LNCaP clone FGC (cell line): ENCODE data around the gene OR5AR1.

Experiments
- DNase-seq: peaks from one replicate; pipeline ENCODE4 v3.0.0-alpha.2; 2011; ENCODE audit warnings: low read depth
- H3K4me3 ChIP-seq: 2 replicates; pipeline ENCODE4 v1.5.1; 2011; ENCODE audit warnings: mild to moderate bottlenecking, low read depth, low read length, control low read depth
- TF ChIP-seq, protein P1 (sequence below): IDR thresholded peaks from 2 replicates; pipeline ENCODE4 v1.5.1; 2012; ENCODE audit warnings: mild to moderate bottlenecking; ENCODE audit not compliant: control insufficient read depth, insufficient read depth; ENCODE audit errors: extremely low read depth

The OR5AR1 gene

DNA sequence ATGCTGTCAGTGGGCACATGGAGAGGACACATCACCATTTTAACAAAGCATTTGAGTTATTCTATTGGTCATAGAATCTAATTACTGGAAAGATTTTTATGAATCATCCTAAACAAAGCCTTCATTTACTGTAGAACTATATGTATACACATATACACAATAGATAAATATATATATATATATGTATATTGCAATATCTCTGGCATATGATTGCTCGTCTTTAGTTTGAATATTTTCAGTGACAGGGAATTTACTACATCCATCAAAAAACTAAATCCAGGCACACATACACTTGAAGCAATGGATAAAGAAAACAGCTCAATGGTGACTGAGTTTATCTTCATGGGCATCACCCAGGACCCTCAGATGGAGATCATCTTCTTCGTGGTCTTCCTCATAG, at the start of gene OR5AR1:
Gene OR5AR1, plus strand, starts transcription at position 301 of the 400 bp plus-strand sequence. Its CDS starts 0 bp downstream, at position 301.
- no peak for DNase-seq
- TF ChIP-seq, protein P1, sequence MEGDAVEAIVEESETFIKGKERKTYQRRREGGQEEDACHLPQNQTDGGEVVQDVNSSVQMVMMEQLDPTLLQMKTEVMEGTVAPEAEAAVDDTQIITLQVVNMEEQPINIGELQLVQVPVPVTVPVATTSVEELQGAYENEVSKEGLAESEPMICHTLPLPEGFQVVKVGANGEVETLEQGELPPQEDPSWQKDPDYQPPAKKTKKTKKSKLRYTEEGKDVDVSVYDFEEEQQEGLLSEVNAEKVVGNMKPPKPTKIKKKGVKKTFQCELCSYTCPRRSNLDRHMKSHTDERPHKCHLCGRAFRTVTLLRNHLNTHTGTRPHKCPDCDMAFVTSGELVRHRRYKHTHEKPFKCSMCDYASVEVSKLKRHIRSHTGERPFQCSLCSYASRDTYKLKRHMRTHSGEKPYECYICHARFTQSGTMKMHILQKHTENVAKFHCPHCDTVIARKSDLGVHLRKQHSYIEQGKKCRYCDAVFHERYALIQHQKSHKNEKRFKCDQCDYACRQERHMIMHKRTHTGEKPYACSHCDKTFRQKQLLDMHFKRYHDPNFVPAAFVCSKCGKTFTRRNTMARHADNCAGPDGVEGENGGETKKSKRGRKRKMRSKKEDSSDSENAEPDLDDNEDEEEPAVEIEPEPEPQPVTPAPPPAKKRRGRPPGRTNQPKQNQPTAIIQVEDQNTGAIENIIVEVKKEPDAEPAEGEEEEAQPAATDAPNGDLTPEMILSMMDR = no peak
- no peak within 1 kb of the TSS for H3K4me3 ChIP-seq

DNA sequence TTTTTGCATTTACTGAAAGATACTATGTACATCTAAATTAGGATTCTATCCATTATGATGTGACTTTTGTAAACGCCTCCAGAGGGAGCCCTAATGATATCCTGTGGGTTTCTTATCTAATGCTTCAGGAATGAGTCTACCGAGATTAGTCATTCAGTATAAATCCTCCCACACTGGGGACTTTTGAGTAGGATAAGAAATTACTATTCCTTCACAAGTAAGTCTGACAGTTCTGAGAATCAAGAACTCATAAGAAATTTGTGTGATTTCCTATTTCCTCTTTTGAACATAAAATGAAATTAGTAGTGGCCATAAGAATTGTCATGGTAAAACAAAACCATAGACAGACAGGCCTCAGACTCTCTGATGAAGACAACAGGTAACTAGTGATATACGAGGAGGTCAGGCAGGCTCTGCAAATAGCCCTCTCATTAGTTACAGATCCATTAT, 38.8 kb upstream of the OR5AR1 start:
- TF ChIP-seq, protein P1 = peak; percentile 48
- DNase-seq = peak; percentile 48
- no peak overlapping the region for H3K4me3 ChIP-seq

DNA sequence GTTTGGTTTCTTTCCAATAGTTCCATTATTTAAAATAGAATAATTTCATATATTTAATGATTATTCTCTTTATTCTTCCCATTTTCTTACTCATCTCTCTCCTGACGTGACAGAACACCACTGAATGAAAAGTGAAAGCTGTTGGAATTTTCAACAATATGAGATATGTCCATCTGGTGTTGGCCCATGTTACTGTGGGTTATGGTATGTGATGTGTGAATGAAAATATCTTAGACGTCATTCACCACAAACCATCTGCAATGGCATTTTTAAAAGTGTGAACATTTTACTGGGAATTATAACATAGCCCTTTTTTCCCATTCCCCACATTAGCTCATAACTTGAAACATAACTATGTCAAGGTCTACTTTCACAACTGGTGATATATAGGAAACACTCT, 37.5 kb upstream of the OR5AR1 start:
- TF ChIP-seq, protein P1 = no peak
- H3K4me3 ChIP-seq = no peak overlapping the region
- DNase-seq = no peak

DNA sequence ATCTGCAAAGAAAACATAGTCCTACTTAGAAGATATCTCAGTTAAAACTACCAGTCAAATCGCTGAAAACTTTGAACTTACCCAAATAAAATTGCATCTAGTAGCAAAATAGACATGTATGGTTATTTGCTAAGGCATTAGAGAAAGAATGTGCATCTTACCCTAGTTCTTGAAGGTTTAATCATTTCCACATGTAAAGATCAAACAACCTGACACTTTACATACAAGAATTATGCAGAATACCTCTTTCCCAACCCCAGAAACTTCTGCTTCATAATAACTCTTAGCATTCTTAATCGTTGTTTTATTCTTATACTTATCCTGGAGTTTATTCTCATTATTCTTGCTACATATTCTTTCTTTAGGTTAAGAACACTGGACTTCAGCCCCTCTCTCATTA, 31.2 kb upstream of the OR5AR1 start:
- no peak for DNase-seq
- no peak overlapping the region for H3K4me3 ChIP-seq
- TF ChIP-seq, protein P1 = no peak

DNA sequence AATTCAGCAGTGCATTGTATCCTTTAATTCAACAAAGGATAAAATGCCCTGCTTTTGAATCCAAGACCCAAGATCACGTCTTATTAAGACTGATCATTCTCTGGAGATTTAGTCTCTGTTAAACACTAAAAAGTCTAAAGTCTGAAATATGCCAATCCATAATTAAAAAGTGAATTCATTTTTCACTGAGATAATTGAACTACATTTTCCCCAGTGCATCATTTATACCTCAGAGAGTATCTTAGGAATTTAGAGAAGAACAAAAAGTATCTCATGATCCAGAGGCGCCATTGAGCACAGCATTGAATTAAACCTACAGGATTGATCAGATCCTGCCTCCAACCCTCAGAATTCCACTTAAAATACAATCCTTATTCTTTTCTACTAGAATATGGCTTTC, 26.6 kb upstream of the OR5AR1 start:
- no peak overlapping the region for H3K4me3 ChIP-seq
- no peak for DNase-seq
- TF ChIP-seq, protein P1 = no peak

DNA sequence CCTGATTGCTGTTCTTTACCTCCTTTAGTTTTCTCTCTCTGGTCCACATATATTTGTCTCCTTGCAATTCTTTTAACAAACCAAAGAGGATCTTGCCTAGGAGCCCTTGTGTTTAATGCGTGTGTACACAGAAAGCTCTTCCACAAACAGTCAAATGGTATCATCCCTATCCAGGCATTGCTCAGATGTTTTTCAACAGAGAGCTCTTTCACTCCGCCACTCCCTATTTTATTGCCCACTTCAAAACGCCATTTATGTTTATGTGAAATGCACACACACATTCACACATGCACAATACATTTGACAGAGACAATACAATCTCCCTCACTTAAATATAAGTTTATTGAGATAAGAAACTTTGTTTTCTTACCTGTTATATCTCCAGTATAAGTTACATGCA, 26.0 kb upstream of the OR5AR1 start:
- no peak for DNase-seq
- TF ChIP-seq, protein P1 = no peak
- H3K4me3 ChIP-seq = no peak overlapping the region

DNA sequence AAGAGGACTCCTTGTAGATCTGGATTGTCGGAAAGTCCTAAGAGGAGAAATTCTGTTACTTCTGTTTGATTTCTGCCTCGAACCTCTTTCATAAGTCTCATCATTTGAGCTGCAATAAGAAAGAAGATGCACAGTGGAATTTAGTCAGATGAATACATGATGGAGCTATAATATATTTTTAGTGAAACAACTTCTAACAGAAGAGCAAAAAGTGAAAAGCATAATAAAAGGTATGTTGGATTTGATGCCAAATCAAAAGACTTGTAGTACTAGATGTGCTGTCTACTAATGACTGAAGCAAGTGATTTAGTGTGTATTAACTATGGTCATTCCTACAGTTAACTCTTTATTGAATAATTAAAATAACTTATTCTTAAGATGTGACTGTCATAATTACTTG, 21.1 kb upstream of the OR5AR1 start, which contains the start of gene OR5AP2:
Gene OR5AP2, minus strand, starts transcription at position 101 of the 400 bp plus-strand sequence. Its CDS starts 0 bp downstream, at position 101.
- H3K4me3 ChIP-seq = no peak within 1 kb of the TSS
- TF ChIP-seq, protein P1 = no peak
- no peak for DNase-seq
